Mammary epithelial cell (primary cell): Measurements from ENCODE around the gene PPP1R26.

ENCODE experiments used
- CTCF ChIP-seq, 2 donors: IDR thresholded peaks in 1 of 2; conservative IDR thresholded peaks in 1 of 2; 2 replicates each; pipeline ENCODE4 v1.5.1; 2011 to 2012; ENCODE audit warnings: inconsistent platforms in 2 of 2, low read length in 2 of 2, mild to moderate bottlenecking in 2 of 2, control low read depth in 1 of 2, low read depth in 1 of 2; ENCODE audit not compliant: insufficient read depth in 1 of 2; ENCODE audit errors: extremely low read depth in 1 of 2
- EZH2 ChIP-seq: IDR thresholded peaks from 2 replicates; pipeline ENCODE4 v1.6.1; 2012; ENCODE audit warnings: low read length, inconsistent platforms, borderline replicate concordance

DNA sequence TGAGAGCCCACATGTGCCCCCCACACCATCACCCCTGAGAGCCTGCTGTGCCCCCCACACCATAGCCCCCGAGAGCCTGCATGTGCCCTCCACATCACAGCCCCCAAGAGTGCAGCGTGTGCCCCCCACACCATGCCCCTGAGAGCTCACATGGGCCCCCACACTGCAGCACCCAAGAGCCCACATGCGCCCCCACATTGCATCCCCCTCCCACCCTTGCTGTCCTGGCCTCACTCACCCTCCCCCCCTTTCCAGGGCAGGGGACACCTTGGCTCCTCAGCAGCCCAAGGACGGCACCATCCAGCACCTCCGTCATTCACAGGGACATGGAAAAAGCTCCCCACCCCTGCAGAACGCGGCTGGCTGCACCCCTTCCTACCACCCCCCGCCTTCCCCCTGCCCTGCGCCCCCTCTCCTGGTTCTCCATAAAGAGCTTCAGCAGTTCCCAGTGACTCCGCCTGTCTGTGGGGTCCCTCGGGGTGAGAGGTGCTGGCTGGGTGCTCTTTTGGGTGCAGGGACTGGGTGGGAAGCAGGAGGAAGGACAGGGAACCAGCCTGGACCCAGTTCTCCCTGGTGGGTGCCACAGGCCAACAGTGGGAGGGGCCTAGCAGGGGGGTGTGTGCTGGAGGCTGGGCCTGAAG lies 46.6 kb downstream of the PPP1R26 start:
- TF ChIP-seq CTCF (conservative IDR thresholded peaks at IDR 0.05 in 1 of 2, IDR thresholded peaks at IDR 0.05 in 1 of 2; ENCODE audit: extremely low read depth in 1 of 2, insufficient read depth in 1 of 2, low read depth in 1 of 2, low read length in 2 of 2) (no peak), EZH2 (no peak)
